ENCODE results near the gene MECP2.
"Not testable (repeated sequence)": the region's sequence is repeated elsewhere in the genome, so short reads cannot be mapped to it uniquely, and the experiment has no call there.

Gene MECP2

GRCh38 chrX:153988493-153988892 is 109.0 kb downstream of the MECP2 start:
- no peak for DNase-seq

- no peak for DNase-seq
These were observed 113.0 kb downstream of the MECP2 start for GRCh38 chrX:153984351-153985178.

GRCh38 chrX:153983321-153983801 is 114.2 kb downstream of the MECP2 start:
- no peak for DNase-seq

- no peak for DNase-seq
These were observed 115.6 kb downstream of the MECP2 start for GRCh38 chrX:153981771-153982533.

GRCh38 chrX:153981231-153981630 is 116.3 kb downstream of the MECP2 start:
- no peak for DNase-seq

- DNase-seq = not testable (repeated sequence)
These were observed 117.1 kb downstream of the MECP2 start for GRCh38 chrX:153980394-153980793.

- DNase-seq = no peak
These were observed 122.7 kb downstream of the MECP2 start for GRCh38 chrX:153974726-153975286.

GRCh38 chrX:153974003-153974725 is 123.4 kb downstream of the MECP2 start:
- peak in 1 of 2 experiments; percentile 5 for DNase-seq

GRCh38 chrX:153973127-153974002 is 124.2 kb downstream of the MECP2 start:
- DNase-seq = no peak

- peak; percentile 83 to 85 for DNase-seq
These were observed 125.0 kb downstream of the MECP2 start, which contains the start of gene TMEM187 for GRCh38 chrX:153972368-153973126. Gene TMEM187, plus strand, starts transcription at chrX:153972754. Its CDS starts 9,309 bp downstream, at chrX:153982063.
